HL-60 (cell line): ENCODE results near the gene MATR3.

Experiments used
- DNase-seq, 2 experiments: peaks; one replicate each; pipeline ENCODE4 v3.0.0-alpha.2; 2010 to 2020; ENCODE audit warnings: low read depth in 1 of 2, low spot score in 1 of 2
- H3K27ac ChIP-seq: fragments of 250-450 bp; sonication (Bioruptor Pico); replicated peaks from 2 replicates; pipeline ENCODE4 v1.5.1; 2020; ENCODE audit warnings: mild to moderate bottlenecking, moderate library complexity
- H3K27me3 ChIP-seq: fragments of 250-450 bp; sonication (Bioruptor Pico); 2 replicates; pipeline ENCODE4 v1.5.1; 2021; ENCODE audit warnings: mild to moderate bottlenecking, moderate library complexity; ENCODE audit not compliant: insufficient read depth, poor library complexity, severe bottlenecking
- H3K4me3 ChIP-seq: replicated peaks from 2 replicates; pipeline ENCODE4 v1.5.1; 2011; ENCODE audit warnings: mild to moderate bottlenecking, control low read depth, low read length; ENCODE audit not compliant: insufficient read depth
- GABPA ChIP-seq: IDR thresholded peaks from 2 replicates; pipeline ENCODE4 v1.6.1; 2012; ENCODE audit warnings: low read depth
- POLR2AphosphoS5 ChIP-seq: IDR thresholded peaks from 2 replicates; pipeline ENCODE4 v1.6.1; 2012; ENCODE audit warnings: low read depth
- SPI1 ChIP-seq: IDR thresholded peaks from 2 replicates; pipeline ENCODE4 v1.6.1; 2012; ENCODE audit warnings: low read depth, mild to moderate bottlenecking, borderline replicate concordance
- TF ChIP-seq, protein P1 (sequence below): IDR thresholded peaks from one replicate; pipeline ENCODE4 v1.5.1; 2011; ENCODE audit warnings: low read length, control low read depth, inconsistent platforms; ENCODE audit not compliant: insufficient read depth
- TF ChIP-seq, protein P2 (sequence below): IDR thresholded peaks from 2 replicates; pipeline ENCODE4 v1.6.1; 2012; ENCODE audit warnings: low read depth; ENCODE audit not compliant: insufficient replicate concordance

Gene MATR3

DNA sequence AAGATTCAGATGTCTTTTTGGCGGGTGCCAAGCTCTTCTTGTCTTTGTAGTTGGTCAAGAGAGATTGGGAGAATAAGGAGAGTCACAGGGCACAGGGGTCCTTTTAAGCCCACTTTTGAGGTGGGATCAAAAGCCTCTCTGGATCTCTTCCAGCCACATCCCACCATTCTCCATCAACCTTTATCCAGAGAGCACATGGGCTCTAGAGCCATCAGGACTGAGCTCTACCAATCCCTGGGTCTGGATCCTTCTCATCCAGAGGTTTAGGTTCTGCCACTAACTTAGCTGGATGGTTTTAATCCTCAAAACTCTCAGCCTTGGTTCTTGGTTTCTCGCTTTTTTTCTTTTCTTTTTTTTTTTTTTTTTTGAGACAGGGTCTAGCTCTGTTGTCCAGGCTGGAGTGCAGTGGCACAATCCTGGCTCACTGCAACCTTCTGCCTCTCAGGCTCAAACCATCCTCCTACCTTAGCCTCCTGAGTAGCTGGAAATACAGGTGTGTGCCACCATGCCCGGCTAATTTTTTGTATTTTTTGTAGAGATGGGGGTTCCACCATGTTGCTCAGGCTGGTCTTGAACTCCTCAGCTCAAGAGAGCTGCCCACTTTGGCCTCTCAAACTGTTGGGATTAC lies 44.6 kb upstream of the MATR3 start:
- Histone ChIP-seq H3K27ac (no peak overlapping the region), H3K4me3 (no peak overlapping the region), H3K27me3 (no peaks in the 10 kb centered on the region)
- no peak for DNase-seq
- TF ChIP-seq, protein P1, sequence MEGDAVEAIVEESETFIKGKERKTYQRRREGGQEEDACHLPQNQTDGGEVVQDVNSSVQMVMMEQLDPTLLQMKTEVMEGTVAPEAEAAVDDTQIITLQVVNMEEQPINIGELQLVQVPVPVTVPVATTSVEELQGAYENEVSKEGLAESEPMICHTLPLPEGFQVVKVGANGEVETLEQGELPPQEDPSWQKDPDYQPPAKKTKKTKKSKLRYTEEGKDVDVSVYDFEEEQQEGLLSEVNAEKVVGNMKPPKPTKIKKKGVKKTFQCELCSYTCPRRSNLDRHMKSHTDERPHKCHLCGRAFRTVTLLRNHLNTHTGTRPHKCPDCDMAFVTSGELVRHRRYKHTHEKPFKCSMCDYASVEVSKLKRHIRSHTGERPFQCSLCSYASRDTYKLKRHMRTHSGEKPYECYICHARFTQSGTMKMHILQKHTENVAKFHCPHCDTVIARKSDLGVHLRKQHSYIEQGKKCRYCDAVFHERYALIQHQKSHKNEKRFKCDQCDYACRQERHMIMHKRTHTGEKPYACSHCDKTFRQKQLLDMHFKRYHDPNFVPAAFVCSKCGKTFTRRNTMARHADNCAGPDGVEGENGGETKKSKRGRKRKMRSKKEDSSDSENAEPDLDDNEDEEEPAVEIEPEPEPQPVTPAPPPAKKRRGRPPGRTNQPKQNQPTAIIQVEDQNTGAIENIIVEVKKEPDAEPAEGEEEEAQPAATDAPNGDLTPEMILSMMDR: no peak
- TF ChIP-seq, protein P2, sequence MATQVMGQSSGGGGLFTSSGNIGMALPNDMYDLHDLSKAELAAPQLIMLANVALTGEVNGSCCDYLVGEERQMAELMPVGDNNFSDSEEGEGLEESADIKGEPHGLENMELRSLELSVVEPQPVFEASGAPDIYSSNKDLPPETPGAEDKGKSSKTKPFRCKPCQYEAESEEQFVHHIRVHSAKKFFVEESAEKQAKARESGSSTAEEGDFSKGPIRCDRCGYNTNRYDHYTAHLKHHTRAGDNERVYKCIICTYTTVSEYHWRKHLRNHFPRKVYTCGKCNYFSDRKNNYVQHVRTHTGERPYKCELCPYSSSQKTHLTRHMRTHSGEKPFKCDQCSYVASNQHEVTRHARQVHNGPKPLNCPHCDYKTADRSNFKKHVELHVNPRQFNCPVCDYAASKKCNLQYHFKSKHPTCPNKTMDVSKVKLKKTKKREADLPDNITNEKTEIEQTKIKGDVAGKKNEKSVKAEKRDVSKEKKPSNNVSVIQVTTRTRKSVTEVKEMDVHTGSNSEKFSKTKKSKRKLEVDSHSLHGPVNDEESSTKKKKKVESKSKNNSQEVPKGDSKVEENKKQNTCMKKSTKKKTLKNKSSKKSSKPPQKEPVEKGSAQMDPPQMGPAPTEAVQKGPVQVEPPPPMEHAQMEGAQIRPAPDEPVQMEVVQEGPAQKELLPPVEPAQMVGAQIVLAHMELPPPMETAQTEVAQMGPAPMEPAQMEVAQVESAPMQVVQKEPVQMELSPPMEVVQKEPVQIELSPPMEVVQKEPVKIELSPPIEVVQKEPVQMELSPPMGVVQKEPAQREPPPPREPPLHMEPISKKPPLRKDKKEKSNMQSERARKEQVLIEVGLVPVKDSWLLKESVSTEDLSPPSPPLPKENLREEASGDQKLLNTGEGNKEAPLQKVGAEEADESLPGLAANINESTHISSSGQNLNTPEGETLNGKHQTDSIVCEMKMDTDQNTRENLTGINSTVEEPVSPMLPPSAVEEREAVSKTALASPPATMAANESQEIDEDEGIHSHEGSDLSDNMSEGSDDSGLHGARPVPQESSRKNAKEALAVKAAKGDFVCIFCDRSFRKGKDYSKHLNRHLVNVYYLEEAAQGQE: no peak
- no peak for TF ChIP-seq SPI1
- no peak for TF ChIP-seq GABPA
- no peak for TF ChIP-seq POLR2AphosphoS5

DNA sequence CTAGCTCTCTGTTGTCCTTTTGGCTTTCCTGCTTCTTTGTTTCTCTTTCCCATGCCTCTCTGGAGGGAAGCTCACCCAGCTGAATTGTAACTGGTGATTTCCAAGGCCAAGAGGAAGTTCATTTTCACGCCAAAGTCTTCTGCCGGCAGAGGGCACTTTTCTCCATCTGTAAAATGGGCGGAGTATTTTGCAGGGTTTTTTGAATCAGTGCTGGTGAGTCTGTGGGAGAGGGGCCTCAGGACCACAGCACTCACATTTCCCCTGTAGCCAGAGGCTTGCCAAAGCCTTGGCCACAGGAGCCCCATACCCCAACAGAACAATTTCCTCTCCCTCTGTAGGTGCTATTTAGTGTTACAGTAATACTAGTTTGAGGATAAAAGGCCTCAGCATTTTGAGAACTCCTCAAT lies 42.3 kb upstream of the MATR3 start:
- no peak overlapping the region for H3K4me3 ChIP-seq
- H3K27ac ChIP-seq: no peak overlapping the region
- TF ChIP-seq, protein P2: no peak
- DNase-seq: no peak
- no peaks in the 10 kb centered on the region for H3K27me3 ChIP-seq

DNA sequence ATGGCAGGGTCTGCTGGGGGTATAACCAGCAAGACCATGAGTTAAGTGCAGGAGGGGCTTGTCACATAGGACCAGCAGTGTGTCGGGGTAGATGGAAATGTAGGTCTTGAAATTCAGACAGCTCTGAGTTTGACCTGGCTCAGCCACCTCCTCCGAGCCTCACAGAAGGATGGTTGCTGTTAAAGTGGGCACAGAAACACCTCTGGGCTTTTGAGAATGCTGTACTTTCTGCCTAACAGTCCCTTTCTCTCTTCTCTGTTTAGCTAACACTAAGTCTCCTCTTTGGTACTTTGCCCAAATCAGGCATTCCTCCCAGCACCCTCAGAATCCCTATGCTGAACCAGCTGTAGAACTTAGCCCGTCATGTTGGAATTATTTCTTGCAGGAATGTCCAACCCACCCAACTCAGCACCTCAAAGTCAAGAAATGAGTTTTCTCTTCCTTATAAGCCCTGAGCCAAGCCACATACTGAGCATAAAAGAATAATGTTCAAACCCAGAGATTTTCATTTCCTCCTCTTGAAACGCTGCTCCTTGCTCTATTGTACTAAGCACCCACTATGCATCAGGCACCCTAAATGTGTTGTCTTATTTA lies 41.7 kb upstream of the MATR3 start:
- Histone ChIP-seq H3K4me3 (no peak overlapping the region), H3K27ac (no peak overlapping the region), H3K27me3 (no peaks in the 10 kb centered on the region)
- TF ChIP-seq, protein P1: no peak
- TF ChIP-seq, protein P2: no peak
- TF ChIP-seq POLR2AphosphoS5: no peak
- TF ChIP-seq SPI1: no peak
- TF ChIP-seq GABPA: no peak
- DNase-seq: no peak
